GM12801 (cell line): ENCODE data around the gene RNF215.

Experiments used
- CTCF ChIP-seq: IDR thresholded peaks from one replicate; pipeline ENCODE4 v1.5.1; 2011; ENCODE audit warnings: control low read depth; ENCODE audit not compliant: insufficient read length; ENCODE audit errors: extremely low read depth

RNF215 gene

GRCh38 chr22:30348809-30349208 is 38.4 kb downstream of the RNF215 start:
- no peak for TF ChIP-seq CTCF

GRCh38 chr22:30348404-30348803 is 38.8 kb downstream of the RNF215 start:
- TF ChIP-seq CTCF, result no peak

- no peak for TF ChIP-seq CTCF
Measured at GRCh38 chr22:30347255-30347892, 39.8 kb downstream of the RNF215 start.

GRCh38 chr22:30344447-30345200 is 42.6 kb downstream of the RNF215 start:
- TF ChIP-seq CTCF, result no peak

GRCh38 chr22:30340911-30341685 is 46.1 kb downstream of the RNF215 start:
- no peak for TF ChIP-seq CTCF

GRCh38 chr22:30338802-30339201 is 48.4 kb downstream of the RNF215 start:
- TF ChIP-seq CTCF, result no peak

GRCh38 chr22:30337461-30337778 is 49.8 kb downstream of the RNF215 start:
- TF ChIP-seq CTCF, result no peak
